ENCODE data around the gene CACNA1H.
"Not testable (repeated sequence)": the region's sequence is repeated elsewhere in the genome, so short reads cannot be mapped to it uniquely, and the experiment has no call there.

The CACNA1H gene

DNA sequence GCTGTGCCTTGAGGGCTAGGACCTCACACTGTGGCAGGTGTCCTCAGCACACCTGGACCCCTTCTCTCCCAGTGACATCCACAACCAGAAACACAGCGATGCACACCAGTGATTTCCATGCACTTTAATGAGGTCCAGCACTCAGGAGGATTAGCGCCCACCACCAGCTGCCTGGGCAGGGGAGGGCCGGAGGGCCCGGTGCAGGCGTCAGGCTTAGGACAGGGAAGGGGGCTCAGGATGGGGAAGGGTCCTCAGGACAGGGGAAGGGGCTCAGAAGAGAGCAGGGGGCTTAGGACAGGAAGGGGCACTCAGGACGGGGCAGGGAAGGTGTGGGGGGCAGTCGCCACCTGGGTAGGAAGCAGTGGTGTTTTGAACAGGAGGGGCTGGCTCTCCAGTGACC, 75.3 kb downstream of the CACNA1H start:
- not testable (repeated sequence) for DNase-seq (ENCODE audit: low read depth)

DNA sequence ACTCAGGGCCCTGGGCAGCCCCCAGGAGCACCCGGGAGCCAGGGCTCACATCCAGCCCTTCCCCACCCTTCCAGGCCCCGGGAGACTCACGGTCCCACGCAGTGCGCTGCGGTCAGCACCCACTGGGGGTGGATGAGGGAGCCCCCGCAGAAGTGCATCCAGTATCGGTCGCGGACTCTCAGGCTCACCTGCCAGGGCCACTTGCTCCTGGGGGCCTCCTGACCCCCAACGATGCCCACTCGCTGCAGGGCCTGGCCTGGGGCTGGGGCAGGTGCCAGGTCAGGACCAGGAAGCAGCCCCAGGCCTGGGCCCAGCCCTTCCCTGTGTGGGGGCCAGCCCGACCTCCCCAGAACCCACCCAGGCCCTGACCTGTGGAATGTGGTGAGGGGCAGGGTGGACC, 76.6 kb downstream of the CACNA1H start:
- not testable (repeated sequence) for DNase-seq (ENCODE audit: low read depth)

DNA sequence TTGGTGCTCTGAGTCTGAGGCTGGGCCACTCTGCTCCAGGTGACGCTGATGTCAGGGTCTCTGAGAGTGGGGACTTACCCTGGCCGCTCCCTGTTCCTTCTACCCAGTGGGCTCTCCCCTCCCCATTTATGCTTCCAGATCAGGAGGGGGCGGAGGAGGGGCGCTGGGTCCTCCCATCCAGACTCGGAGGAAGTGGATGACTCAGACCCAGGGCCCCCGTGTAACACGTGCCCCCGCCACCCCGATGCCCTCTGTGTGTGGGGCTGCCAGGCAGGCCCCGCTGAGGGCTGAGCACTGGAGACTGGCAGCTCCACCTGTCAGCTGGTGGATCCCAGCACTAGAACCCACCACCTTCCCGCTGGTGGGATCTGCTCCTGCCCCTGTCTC, 77.2 kb downstream of the CACNA1H start, which contains the start of gene TPSB2:
Gene TPSB2 (minus strand): TSS at position 101 of the 387 bp plus-strand sequence. CDS start 233 bp downstream, outside the sequence.
- DNase-seq (ENCODE audit: low read depth) = not testable (repeated sequence)

DNA sequence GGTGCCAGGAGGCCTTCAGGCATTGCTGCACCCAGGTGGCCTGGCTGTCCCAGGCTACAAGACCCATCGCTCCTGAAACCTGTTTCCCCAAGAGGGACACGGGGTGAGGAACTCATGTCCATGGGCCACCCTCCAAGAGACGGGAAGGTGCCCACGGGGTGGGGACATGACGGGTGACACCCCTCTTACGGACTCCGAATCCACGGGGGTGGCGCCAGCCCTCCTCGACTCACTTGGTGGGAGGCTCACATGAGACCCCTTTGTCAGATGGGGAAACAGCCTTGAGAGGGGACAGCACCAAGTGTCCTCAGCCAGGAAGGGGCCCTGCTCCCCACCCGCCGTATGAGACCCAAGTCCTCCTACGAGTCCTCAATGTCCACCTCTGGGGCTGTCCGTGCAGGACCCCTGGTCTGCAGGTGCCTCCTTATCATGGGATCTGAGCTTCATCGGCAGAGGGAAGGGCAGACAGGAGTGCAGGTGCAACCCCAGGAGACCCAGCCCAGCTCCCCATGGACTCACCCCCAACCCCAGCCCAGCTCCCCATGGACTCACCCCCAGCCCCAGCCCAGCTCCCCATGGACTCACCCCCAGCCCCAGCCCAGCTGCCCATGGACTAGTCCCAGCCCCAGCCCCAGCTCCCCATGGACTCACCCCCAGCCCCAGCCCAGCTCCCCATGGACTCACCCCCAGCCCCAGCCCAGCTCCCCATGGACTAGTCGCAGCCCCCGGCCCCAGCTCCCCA, 77.7 kb downstream of the CACNA1H start:
- DNase-seq (ENCODE audit: low read depth) = not testable (repeated sequence)

DNA sequence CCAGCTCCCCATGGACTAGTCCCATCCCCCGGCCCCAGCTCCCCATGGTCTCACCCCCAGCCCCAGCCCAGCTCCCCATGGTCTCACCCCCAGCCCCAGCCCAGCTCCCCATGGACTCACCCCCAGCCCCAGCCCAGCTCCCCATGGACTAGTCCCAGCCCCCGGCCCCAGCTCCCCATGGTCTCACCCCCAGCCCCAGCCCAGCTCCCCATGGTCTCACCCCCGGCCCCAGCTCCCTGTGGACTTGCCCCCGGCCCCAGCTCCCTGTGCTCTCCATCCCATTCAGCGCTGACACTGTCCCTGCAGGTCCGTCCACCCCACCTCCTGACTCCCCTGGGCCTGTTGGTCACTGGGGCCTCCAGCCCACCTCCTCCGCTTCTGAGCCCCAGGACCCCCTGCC, 78.4 kb downstream of the CACNA1H start:
- DNase-seq (ENCODE audit: low read depth) = not testable (repeated sequence)

DNA sequence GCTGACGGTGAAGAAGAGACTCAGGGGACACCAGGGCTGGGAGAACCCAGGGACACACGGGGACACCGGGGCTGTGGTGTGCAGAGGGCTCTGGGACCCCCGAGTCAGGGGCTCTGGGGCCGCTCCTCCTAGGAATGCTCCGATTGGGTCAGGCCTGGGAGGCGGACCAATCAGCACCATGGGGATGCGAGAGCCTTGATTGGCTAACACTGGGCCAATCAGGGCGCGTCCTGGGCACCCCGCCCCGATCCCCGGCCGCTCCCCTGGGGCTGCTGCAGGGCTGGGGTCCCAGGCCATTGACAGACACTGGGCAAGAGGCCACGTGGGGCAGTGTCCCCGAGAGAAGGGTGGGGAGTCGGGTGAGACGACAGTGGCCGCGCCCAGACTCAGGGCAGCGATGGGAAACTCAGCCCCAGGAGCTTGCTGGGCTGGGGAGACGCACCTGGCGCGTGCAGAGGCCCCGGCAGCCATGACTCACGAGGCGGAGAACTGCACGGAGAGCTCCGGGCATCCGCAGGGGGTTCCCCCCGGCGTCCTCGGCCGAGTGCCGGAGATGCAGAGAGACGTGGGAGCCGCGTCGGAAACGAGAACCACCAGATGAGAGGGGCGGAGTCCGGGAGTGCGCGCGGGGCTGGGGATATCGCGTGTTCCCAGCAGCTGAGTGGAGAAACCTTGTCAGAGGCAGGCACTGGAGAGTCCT, 79.3 kb downstream of the CACNA1H start:
- not testable (repeated sequence) for DNase-seq (ENCODE audit: low read depth)

DNA sequence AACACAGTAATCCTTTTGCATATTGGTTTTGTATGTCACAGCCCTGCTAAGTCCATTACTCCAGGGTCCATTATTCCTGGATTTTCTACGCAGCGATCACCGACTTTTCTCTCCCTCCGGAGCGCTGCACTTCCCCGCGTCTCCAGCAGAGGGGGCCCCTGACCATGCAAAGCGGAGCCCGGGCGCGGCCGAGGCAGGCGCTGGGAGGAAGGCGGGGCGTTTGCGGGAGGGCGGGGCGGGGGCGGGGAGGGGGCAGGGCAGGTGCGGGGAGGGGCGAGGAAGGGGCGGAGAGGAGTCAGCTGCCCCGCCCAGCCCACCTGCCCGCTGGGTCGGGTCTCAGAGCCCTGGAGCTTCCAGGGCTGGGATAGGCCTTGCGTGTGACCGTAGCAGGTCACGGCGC, 83.8 kb downstream of the CACNA1H start:
- not testable (repeated sequence) for DNase-seq (ENCODE audit: low read depth)

DNA sequence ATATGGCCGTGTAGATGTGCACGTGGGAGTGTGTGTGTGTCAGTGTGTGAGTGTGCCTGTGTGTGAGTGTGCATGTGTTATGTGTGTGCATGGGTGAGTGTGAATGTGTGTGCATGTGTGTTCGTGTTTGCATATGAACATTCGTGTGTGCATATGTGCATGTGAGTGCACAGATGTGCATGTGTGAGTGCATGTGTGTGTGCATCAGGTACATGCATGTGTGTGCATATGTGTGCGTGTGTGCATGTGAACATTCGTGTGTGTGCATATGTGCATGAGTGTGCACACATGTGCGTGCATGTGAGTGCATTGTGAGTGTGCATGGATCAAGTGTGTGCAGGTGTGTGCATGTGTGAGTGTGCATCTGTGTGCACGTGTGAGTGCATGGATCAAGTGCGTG, 85.1 kb downstream of the CACNA1H start:
- no peak for DNase-seq (ENCODE audit: low read depth)

DNA sequence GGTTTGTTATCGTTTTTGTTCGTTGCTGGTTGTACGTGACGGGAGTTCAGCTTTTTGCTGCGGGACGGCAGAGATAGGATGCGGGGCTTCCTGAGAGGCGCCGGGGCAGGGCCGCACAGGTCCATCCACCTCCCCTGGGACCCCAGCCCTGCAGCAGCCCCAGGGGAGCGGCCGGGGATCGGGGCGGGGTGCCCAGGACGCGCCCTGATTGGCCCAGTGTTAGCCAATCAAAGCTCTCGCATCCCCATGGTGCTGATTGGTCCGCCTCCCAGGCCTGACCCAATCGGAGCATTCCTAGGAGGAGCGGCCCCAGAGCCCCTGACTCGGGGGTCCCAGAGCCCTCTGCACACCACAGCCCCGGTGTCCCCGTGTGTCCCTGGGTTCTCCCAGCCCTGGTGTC, 86.0 kb downstream of the CACNA1H start:
- DNase-seq (ENCODE audit: low read depth) = not testable (repeated sequence)

DNA sequence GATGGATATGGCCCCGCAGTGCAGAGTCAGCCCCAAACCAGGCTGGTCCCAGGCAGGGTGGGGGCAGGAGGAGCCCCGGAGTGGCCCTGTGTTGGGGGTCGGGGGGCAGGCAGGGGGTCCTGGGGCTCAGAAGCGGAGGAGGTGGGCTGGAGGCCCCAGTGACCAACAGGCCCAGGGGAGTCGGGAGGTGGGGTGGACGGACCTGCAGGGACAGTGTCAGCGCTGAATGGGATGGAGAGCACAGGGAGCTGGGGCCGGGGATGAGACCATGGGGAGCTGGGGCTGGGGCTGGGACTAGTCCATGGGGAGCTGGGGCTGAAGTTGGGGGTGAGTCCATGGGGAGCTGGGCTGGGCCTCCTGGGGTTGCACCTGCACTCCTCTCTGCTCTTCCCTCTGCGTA, 86.7 kb downstream of the CACNA1H start:
- DNase-seq (ENCODE audit: low read depth) = not testable (repeated sequence)

DNA sequence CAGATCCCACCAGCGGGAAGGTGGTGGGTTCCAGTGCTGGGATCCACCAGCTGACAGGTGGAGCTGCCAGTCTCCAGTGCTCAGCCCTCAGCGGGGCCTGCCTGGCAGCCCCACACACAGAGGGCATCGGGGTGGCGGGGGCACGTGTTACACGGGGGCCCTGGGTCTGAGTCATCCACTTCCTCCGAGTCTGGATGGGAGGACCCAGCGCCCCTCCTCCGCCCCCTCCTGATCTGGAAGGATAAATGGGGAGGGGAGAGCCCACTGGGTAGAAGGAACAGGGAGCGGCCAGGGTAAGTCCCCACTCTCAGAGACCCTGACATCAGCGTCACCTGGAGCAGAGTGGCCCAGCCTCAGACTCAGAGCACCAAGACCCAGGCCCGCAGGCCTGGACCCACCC, 87.5 kb downstream of the CACNA1H start, which contains the start of gene TPSAB1:
Gene TPSAB1 (plus strand): TSS at position 270 of the 400 bp plus-strand sequence. CDS start 234 bp downstream, outside the sequence.
- DNase-seq (ENCODE audit: low read depth) = not testable (repeated sequence)

DNA sequence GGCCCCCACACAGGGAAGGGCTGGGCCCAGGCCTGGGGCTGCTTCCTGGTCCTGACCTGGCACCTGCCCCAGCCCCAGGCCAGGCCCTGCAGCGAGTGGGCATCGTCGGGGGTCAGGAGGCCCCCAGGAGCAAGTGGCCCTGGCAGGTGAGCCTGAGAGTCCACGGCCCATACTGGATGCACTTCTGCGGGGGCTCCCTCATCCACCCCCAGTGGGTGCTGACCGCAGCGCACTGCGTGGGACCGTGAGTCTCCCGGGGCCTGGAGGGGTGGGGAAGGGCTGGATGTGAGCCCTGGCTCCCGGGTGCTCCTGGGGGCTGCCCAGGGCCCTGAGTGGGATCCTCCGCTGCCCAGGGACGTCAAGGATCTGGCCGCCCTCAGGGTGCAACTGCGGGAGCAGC, 88.2 kb downstream of the CACNA1H start:
- DNase-seq (ENCODE audit: low read depth) = not testable (repeated sequence)

DNA sequence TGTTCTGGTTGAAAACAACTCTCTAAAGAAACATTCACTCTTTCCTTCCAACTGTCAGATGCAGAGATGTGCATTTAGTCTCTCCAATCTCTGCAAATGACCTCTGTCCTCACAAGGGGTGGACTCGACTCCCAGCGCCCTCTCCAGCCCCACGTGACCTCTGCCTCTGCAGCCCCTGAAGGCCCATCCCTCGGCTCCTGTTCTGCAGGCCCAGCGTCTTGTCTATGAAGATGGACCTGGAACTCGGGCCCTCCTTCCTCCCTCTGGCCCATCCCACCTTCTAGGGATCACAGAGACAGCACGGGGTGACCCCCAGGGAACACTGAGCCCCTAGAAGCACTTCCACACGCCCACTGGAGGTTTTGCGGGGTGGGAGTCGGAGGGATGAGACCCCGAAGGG, 90.5 kb downstream of the CACNA1H start:
- DNase-seq (ENCODE audit: low read depth) = not testable (repeated sequence)

DNA sequence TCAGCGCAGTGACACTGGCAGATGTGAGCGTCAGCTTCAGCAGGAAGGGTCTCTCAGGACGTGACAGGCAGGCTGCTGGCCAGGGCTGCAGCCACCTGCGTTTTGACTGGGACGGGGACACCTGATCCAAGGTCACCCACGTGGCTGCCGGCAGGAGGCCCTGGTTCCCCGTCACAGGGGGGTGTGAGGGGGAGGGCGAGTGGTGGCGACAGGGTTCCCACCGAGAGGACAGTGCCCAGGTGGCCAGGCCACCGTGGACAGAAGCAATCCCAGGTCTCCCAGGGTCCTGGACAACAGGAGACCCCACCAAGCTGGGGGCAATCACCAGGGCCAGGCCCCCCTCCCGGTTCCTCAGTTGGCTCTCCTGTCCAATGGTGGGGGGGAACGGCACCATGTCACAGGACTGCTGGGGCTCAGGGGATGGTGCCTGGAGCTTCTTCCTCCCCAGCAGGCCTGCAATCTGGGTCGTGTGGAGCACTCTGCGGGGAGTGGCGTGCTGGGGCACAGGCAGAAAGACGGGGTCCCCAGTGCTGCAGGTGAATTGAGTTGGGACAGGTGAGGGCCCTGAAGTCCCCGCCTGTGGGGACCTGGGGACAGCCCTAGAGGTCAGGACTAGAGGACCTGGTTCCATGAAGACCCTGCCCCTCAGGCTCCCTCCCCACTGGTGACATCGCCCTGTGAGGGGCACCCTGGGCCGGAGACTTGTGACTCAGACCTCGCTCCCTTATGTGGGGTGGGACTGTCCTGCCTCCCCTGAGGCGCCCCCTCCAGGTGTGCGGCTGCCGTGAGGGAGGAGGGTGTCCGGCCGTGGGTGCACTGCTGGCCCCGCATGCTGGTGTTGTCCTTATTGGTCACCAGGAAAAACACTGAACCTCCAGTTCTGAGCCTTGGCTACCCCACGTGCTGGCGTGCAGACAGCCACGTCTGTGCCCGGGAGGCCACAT, 91.3 kb downstream of the CACNA1H start:
- not testable (repeated sequence) for DNase-seq (ENCODE audit: low read depth)

DNA sequence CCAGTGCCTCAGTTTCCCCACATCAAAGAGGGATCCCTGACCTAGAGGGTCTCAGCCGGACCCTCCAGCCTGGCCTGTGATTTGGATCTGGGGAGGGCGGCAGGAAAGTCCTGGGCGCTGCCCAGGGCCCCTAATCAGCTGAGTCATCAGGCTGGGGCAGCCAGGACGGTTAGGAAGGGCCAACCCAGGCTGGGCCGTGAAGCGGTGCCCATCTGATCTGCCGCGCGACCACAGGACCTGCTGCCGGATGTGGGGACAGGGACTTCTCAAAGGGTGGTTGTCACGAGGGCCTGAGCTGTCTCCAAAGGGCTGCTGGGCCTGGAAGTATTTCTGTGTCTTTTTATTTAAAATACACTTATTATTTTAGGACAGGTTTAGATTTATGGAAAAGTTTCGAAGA, 92.0 kb downstream of the CACNA1H start:
- DNase-seq (ENCODE audit: low read depth) = no peak

DNA sequence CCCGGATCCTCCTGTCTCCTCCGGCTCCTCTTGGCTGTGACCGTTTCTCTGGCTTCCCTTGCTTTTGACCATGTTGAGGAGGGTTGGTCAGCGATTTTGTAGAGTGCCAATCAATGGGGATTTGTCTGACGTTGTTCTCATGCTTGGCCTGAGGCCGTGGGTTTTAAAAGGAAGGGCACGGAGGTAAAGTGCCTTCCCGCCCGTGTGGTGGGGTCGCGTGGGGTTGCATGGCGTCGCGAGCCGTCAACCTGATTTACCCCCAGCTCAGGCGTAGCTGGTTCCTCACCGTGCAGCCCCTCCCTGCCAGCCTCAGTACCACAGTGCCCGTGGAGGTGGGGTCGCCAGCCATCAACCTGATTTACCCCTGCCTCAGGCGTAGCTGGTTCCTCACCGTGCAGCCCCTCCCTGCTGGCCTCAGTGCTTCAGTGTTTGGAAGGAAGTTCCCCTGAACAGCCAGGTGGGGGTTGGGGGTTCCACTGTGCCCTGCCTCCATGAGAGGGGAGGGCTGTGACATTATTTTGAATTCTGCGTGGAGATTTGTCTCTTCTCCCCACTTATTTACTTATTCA, 92.6 kb downstream of the CACNA1H start:
- no peak for DNase-seq (ENCODE audit: low read depth)

DNA sequence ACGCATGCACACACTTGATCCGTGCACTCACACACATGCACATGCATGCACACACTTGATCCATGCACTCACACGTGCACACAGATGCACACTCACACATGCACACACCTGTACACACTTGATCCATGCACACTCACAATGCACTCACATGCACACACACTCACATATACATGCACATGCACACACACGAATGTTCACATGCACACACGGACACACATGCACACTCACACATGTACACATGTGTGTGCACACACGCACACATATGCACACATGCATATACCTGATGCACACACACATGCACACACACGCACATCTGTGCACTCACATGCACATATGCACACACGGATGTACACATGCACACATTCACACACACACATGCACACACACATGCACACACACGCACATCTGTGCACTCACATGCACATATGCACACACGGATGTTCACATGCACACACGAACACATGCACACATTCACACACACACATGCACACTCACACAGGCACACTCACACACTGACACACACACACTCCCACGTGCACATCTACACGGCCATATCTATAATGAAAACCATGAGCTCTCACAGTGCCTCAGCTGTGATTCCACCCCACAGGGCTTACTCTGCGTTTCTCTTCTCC, 95.1 kb downstream of the CACNA1H start:
- DNase-seq (ENCODE audit: low read depth) = not testable (repeated sequence)

DNA sequence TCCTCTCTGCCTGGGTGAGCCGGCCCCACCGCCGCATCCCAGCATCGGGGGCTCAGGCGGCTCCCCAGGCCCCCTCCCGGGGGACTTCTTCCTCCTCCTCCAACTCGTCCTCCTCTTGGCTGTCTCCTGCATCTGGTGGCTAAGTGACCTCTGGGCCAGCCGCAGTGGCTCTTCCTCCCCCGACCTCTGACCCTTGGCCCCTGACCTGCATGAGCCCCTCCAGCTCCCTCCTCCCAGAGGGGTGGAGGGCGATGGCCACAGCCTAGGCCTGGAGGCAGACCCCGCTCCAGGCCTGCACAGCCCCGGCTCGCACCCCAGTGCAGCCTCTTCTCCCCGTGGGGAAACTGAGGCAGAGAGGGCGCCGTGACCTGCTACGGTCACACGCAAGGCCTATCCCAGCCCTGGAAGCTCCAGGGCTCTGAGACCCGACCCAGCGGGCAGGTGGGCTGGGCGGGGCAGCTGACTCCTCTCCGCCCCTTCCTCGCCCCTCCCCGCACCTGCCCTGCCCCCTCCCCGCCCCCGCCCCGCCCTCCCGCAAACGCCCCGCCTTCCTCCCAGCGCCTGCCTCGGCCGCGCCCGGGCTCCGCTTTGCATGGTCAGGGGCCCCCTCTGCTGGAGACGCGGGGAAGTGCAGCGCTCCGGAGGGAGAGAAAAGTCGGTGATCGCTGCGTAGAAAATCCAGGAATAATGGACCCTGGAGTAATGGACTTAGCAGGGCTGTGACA, 96.3 kb downstream of the CACNA1H start:
- DNase-seq (ENCODE audit: low read depth) = not testable (repeated sequence)

DNA sequence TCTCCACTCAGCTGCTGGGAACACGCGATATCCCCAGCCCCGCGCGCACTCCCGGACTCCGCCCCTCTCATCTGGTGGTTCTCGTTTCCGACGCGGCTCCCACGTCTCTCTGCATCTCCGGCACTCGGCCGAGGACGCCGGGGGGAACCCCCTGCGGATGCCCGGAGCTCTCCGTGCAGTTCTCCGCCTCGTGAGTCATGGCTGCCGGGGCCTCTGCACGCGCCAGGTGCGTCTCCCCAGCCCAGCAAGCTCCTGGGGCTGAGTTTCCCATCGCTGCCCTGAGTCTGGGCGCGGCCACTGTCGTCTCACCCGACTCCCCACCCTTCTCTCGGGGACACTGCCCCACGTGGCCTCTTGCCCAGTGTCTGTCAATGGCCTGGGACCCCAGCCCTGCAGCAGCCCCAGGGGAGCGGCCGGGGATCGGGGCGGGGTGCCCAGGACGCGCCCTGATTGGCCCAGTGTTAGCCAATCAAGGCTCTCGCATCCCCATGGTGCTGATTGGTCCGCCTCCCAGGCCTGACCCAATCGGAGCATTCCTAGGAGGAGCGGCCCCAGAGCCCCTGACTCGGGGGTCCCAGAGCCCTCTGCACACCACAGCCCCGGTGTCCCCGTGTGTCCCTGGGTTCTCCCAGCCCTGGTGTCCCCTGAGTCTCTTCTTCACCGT, 100.9 kb downstream of the CACNA1H start:
- DNase-seq (ENCODE audit: low read depth) = not testable (repeated sequence)

DNA sequence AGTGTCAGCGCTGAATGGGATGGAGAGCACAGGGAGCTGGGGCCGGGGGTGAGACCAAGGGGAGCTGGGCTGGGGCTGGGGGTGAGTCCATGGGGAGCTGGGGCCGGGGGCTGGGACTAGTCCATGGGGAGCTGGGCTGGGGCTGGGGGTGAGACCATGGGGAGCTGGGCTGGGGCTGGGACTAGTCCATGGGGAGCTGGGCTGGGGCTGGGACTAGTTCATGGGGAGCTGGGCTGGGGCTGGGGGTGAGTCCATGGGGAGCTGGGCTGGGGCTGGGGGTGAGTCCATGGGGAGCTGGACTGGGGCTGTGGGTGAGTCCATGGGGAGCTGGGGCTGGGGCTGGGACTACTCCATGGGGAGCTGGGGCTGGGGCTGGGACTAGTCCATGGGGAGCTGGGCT, 101.9 kb downstream of the CACNA1H start:
- not testable (repeated sequence) for DNase-seq (ENCODE audit: low read depth)
